SK-N-SH treated with all-trans-retinoic acid at 6 μM for 48 hours (cell line): Measurements from ENCODE around the gene RAB5IF.

Experiments
- BACH2 ChIP-seq: fragments of 250-450 bp; sonication (Bioruptor Pico); IDR thresholded peaks from 2 replicates; pipeline ENCODE4 v1.9.0; 2021; ENCODE audit warnings: mild to moderate bottlenecking, borderline replicate concordance
- CSDC2 ChIP-seq: fragments of 250-450 bp; sonication (Bioruptor Pico); IDR thresholded peaks from 2 replicates; pipeline ENCODE4 v1.5.0; 2020; ENCODE audit warnings: mild to moderate bottlenecking, moderate library complexity
- PATZ1 ChIP-seq: fragments of 250-450 bp; sonication (Bioruptor Pico); IDR thresholded peaks from 2 replicates; pipeline ENCODE4 v1.8.0; 2020; ENCODE audit warnings: mild to moderate bottlenecking, moderate library complexity, borderline replicate concordance
- POU6F1 ChIP-seq: fragments of 250-450 bp; sonication (Bioruptor Pico); IDR thresholded peaks from 2 replicates; pipeline ENCODE4 v1.8.0; 2021; ENCODE audit warnings: low read depth, mild to moderate bottlenecking, moderate library complexity, borderline replicate concordance
- ZC3H10 ChIP-seq: fragments of 250-450 bp; sonication (Bioruptor Pico); IDR thresholded peaks from 2 replicates; pipeline ENCODE4 v1.5.1; 2021; ENCODE audit warnings: mild to moderate bottlenecking, moderate library complexity

GRCh38 chr20:36562724-36563123 is 42.9 kb upstream of the RAB5IF start:
- TF ChIP-seq BACH2 (CRISPR knock-in tag) (no peak), CSDC2 (CRISPR knock-in tag) (no peak), POU6F1 (no peak), ZC3H10 (no peak), PATZ1 (CRISPR knock-in tag) (no peak)
